Gastroesophageal sphincter (tissue), 4 donors: Measurements from ENCODE around the gene PAM. TPM values are rescaled to one million over a fixed set of nuclear protein-coding genes. Genes with fewer than 3 reads are reported as not detected.

Experiments used
- ATAC-seq: fragments of 150-250 bp; one replicate; pipeline ENCODE4 v1.9.1; 2016; ENCODE audit warnings: mild to moderate bottlenecking, moderate library complexity
- H3K27ac ChIP-seq, 4 donors: fragments of 200-600 bp; sonication (generic) in 3 of 4; 1 replicate in 3 of 4; 2 replicates in 1 of 4; pipeline ENCODE4 v1.5.1; 2016 to 2019
- H3K27me3 ChIP-seq: fragments of 200-600 bp; sonication (generic); one replicate; pipeline ENCODE4 v1.5.1; 2019
- H3K36me3 ChIP-seq, 2 donors: fragments of 200-600 bp; sonication (generic); one replicate each; pipeline ENCODE4 v1.5.1; 2019; ENCODE audit warnings: control low read depth in 1 of 2
- H3K4me1 ChIP-seq, 3 donors: fragments of 200-600 bp; sonication (generic); 1 replicate in 2 of 3; 2 replicates in 1 of 3; pipeline ENCODE4 v1.5.1; 2016 to 2019; ENCODE audit warnings: control low read depth in 2 of 3
- H3K4me3 ChIP-seq, 2 donors: fragments of 200-600 bp; sonication (generic); one replicate each; pipeline ENCODE4 v1.5.1; 2019; ENCODE audit warnings: mild to moderate bottlenecking in 1 of 2, moderate library complexity in 1 of 2
- H3K9me3 ChIP-seq, 3 donors: fragments of 200-600 bp; sonication (generic); one replicate each; pipeline ENCODE4 v1.5.1; 2017 to 2019; ENCODE audit warnings: control low read depth in 2 of 3
- CTCF ChIP-seq, 4 experiments: fragments of 200-600 bp in 2 of 4; fragments of 450-650 bp in 2 of 4; sonication (generic) in 1 of 4; IDR thresholded peaks; one replicate each; pipeline ENCODE4 v1.5.1; 2017 to 2019; ENCODE audit warnings: antibody characterized with exemption in 4 of 4, mild to moderate bottlenecking in 2 of 4, moderate library complexity in 2 of 4
- EP300 ChIP-seq: sonication (generic); formaldehyde crosslinking; IDR thresholded peaks from one replicate; pipeline ENCODE4 v1.6.1; 2017; ENCODE audit warnings: antibody characterized with exemption, mild to moderate bottlenecking
- POLR2A ChIP-seq, 2 donors: fragments of 450-650 bp; IDR thresholded peaks; one replicate each; pipeline ENCODE4 v1.6.1; 2017; ENCODE audit warnings: antibody characterized with exemption in 2 of 2, mild to moderate bottlenecking in 2 of 2, moderate library complexity in 1 of 2
- POLR2AphosphoS5 ChIP-seq: sonication (generic); formaldehyde crosslinking; IDR thresholded peaks from one replicate; pipeline ENCODE4 v1.6.1; 2017; ENCODE audit warnings: antibody characterized with exemption
- WGBS, 2 donors: methylation state at CpG; one replicate each; pipeline ENCODE4 v1.1.5; 2018; ENCODE audit warnings: low coverage in 1 of 2; 5-methylcytosine and 5-hydroxymethylcytosine counted together
- total RNA-seq, 4 donors: library from RNA; depleted of rRNA; stranded (reverse); fragments of >200 nt; gene quantifications; one replicate each; pipeline ENCODE4 v1.1.0, GENCODE V29; 2016

Gene PAM
- total RNA-seq, 4 donors from 2014 or later, result 247 to 404 (median 311) TPM

- Histone ChIP-seq H3K36me3 (no peaks in the 10 kb centered on the region), H3K4me3 (no peak overlapping the region), H3K9me3 (no peaks in the 10 kb centered on the region), H3K27me3 (no peaks in the 10 kb centered on the region), H3K4me1 (peaks cover 0 to 30% (median 0%) of the 10 kb centered on the region in 3 donors), H3K27ac (no peak overlapping the region)
- WGBS, 2 donors, result 78 to 92% methylated on average over 1 of the region's 1 CpG
- TF ChIP-seq POLR2AphosphoS5, result no peak
- TF ChIP-seq POLR2A (IDR thresholded peaks at IDR 0.05), result no peak
- no peak for TF ChIP-seq CTCF (IDR thresholded peaks at IDR 0.05)
- ATAC-seq, result no peak
Observed at GRCh38 chr5:102818345-102818744, 63.2 kb downstream of the PAM start.

- 73 to 88% methylated on average over 4 to 5 of the region's 5 CpGs for whole genome bisulfite sequencing, 2 donors
- TF ChIP-seq CTCF (IDR thresholded peaks at IDR 0.05), result no peak
- TF ChIP-seq EP300, result no peak
- no peak for TF ChIP-seq POLR2AphosphoS5
- no peak for TF ChIP-seq POLR2A (IDR thresholded peaks at IDR 0.05)
- H3K4me3 ChIP-seq, result no peak overlapping the region
- no peaks in the 10 kb centered on the region for H3K27me3 ChIP-seq
- peaks cover 0 to 33% (median 0%) of the 10 kb centered on the region in 3 donors for H3K4me1 ChIP-seq
- no peaks in the 10 kb centered on the region for H3K36me3 ChIP-seq
- ATAC-seq, result no peak
- H3K27ac ChIP-seq, result no peak overlapping the region
- H3K9me3 ChIP-seq, result no peaks in the 10 kb centered on the region
Observed at GRCh38 chr5:102818934-102819333, 63.8 kb downstream of the PAM start.

- H3K4me1 ChIP-seq, result peaks cover 0 to 33% (median 0%) of the 10 kb centered on the region in 3 donors
Observed at GRCh38 chr5:102819634-102820033, 64.5 kb downstream of the PAM start.

GRCh38 chr5:102823441-102823874, 68.4 kb downstream of the PAM start:
- no peaks in the 10 kb centered on the region for H3K9me3 ChIP-seq
- no peak for ATAC-seq
- H3K4me1 ChIP-seq, result peaks cover 0 to 17% (median 0%) of the 10 kb centered on the region in 3 donors
- peak; percentile 41 for TF ChIP-seq POLR2AphosphoS5
- no peak for TF ChIP-seq CTCF (IDR thresholded peaks at IDR 0.05)
- peak overlapping the region in 2 of 4 donors; percentile 16 to 18 for H3K27ac ChIP-seq
- no peak overlapping the region for H3K4me3 ChIP-seq
- no peaks in the 10 kb centered on the region for H3K36me3 ChIP-seq
- no peaks in the 10 kb centered on the region for H3K27me3 ChIP-seq
- WGBS, 2 donors, result 44 to 56% methylated on average over 1 of the region's 1 CpG

More at GRCh38 chr5:102819634-102820033, 64.5 kb downstream of the PAM start:
- WGBS, 2 donors, result 70 to 82% methylated on average over 5 of the region's 5 CpGs
- Histone ChIP-seq H3K27me3 (no peaks in the 10 kb centered on the region), H3K27ac (no peak overlapping the region), H3K36me3 (no peaks in the 10 kb centered on the region), H3K4me3 (no peak overlapping the region), H3K9me3 (no peaks in the 10 kb centered on the region)
- no peak for ATAC-seq
- no peak for TF ChIP-seq CTCF (IDR thresholded peaks at IDR 0.05)
- TF ChIP-seq POLR2A (IDR thresholded peaks at IDR 0.05), result no peak
- no peak for TF ChIP-seq POLR2AphosphoS5
- no peak for TF ChIP-seq EP300

GRCh38 chr5:102826629-102827028, 71.5 kb downstream of the PAM start:
- no peaks in the 10 kb centered on the region for H3K27me3 ChIP-seq
- H3K9me3 ChIP-seq, result no peaks in the 10 kb centered on the region
- TF ChIP-seq POLR2AphosphoS5, result no peak
- no peak for TF ChIP-seq CTCF (IDR thresholded peaks at IDR 0.05)
- no peak for TF ChIP-seq EP300
- no peak for TF ChIP-seq POLR2A (IDR thresholded peaks at IDR 0.05)
- ATAC-seq, result no peak
- peaks cover 0 to 11% (median 0%) of the 10 kb centered on the region in 3 donors for H3K4me1 ChIP-seq
- H3K27ac ChIP-seq, result no peak overlapping the region
- no peaks in the 10 kb centered on the region for H3K36me3 ChIP-seq
- H3K4me3 ChIP-seq, result no peak overlapping the region
